Measurements from ENCODE around the gene IFFO2.

IFFO2 gene

GRCh38 chr1:18856435-18856834 lies 100.0 kb downstream of the IFFO2 start:
- DNase-seq (ENCODE audit: low read depth) = no peak
- TF ChIP-seq, protein P1, sequence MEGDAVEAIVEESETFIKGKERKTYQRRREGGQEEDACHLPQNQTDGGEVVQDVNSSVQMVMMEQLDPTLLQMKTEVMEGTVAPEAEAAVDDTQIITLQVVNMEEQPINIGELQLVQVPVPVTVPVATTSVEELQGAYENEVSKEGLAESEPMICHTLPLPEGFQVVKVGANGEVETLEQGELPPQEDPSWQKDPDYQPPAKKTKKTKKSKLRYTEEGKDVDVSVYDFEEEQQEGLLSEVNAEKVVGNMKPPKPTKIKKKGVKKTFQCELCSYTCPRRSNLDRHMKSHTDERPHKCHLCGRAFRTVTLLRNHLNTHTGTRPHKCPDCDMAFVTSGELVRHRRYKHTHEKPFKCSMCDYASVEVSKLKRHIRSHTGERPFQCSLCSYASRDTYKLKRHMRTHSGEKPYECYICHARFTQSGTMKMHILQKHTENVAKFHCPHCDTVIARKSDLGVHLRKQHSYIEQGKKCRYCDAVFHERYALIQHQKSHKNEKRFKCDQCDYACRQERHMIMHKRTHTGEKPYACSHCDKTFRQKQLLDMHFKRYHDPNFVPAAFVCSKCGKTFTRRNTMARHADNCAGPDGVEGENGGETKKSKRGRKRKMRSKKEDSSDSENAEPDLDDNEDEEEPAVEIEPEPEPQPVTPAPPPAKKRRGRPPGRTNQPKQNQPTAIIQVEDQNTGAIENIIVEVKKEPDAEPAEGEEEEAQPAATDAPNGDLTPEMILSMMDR (IDR thresholded peaks at IDR 0.05; ENCODE audit: insufficient read depth, low read depth, low read length, missing control alignments) = no peak
- no peak overlapping the region for H3K4me3 ChIP-seq (ENCODE audit: low read length)

DNA sequence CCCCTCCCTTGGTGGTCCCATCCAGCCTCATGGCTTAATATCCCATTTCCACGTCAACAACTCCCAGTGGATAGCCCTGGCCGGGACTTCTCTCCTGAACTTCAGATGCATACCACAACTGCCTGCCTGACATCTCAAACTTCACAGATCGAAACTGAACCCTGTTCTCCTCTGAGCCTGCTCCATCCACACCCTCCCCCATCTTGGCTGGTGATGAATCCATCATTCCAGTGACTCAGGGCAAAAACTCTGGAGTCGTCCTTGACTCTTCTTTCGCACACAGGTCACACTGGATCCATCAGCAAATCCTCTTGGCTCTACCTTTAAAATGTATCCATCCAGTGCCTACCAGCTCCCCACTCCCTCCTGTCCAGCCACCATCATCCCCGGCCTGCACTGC lies 100.9 kb downstream of the IFFO2 start:
- no peak for DNase-seq (ENCODE audit: low read depth)
- TF ChIP-seq, protein P1 (IDR thresholded peaks at IDR 0.05; ENCODE audit: insufficient read depth, low read depth, low read length, missing control alignments) = no peak
- no peak overlapping the region for H3K4me3 ChIP-seq (ENCODE audit: low read length)

GRCh38 chr1:18854331-18855025 lies 102.0 kb downstream of the IFFO2 start:
- no peak overlapping the region for H3K4me3 ChIP-seq (ENCODE audit: low read length)
- DNase-seq (ENCODE audit: low read depth) = no peak
- TF ChIP-seq, protein P1 (IDR thresholded peaks at IDR 0.05; ENCODE audit: insufficient read depth, low read depth, low read length, missing control alignments) = no peak
